NCI-H187 (cell line): Measurements from ENCODE around the gene SLC24A3.
"Not testable (repeated sequence)": the region's sequence is repeated elsewhere in the genome, so short reads cannot be mapped to it uniquely, and the experiment has no call there.

Experiments used
- DNase-seq, 2 experiments: peaks; one replicate each; lab custom pipeline; 2025; lab: John Stamatoyannopoulos, UW

SLC24A3 gene

GRCh38 chr20:19746396-19746795 lies 534.0 kb downstream of the SLC24A3 start:
- DNase-seq: no peak

- no peak for DNase-seq
Observed at GRCh38 chr20:19747903-19748302, 535.5 kb downstream of the SLC24A3 start.

- no peak for DNase-seq
Observed at GRCh38 chr20:19748681-19749080, 536.2 kb downstream of the SLC24A3 start.

- DNase-seq: no peak
Observed at GRCh38 chr20:19749618-19750071, 537.2 kb downstream of the SLC24A3 start.

- DNase-seq: no peak
Observed at GRCh38 chr20:19750101-19750606, 537.7 kb downstream of the SLC24A3 start.

GRCh38 chr20:19750907-19751636 lies 538.6 kb downstream of the SLC24A3 start:
- no peak for DNase-seq

- DNase-seq: not testable (repeated sequence)
Observed at GRCh38 chr20:19754201-19754600, 541.8 kb downstream of the SLC24A3 start.

GRCh38 chr20:19756761-19757486 lies 544.5 kb downstream of the SLC24A3 start:
- DNase-seq: no peak

GRCh38 chr20:19757487-19758132 lies 545.2 kb downstream of the SLC24A3 start:
- DNase-seq: peak; percentile 34 to 53

- DNase-seq: no peak
Observed at GRCh38 chr20:19758133-19758500, 545.7 kb downstream of the SLC24A3 start, which contains the start of gene RIN2. RIN2 (plus strand) TSS chr20:19758258; CDS start chr20:19889602, 131,344 bp downstream.

- no peak for DNase-seq
Observed at GRCh38 chr20:19758501-19759331, 546.3 kb downstream of the SLC24A3 start.

GRCh38 chr20:19760371-19760721 lies 547.9 kb downstream of the SLC24A3 start:
- DNase-seq: no peak

- DNase-seq: no peak
Observed at GRCh38 chr20:19761326-19761725, 548.9 kb downstream of the SLC24A3 start.

- DNase-seq: no peak
Observed at GRCh38 chr20:19761841-19762240, 549.4 kb downstream of the SLC24A3 start.

GRCh38 chr20:19764207-19764606 lies 551.8 kb downstream of the SLC24A3 start:
- DNase-seq: no peak

GRCh38 chr20:19765266-19765665 lies 552.8 kb downstream of the SLC24A3 start:
- DNase-seq: no peak

GRCh38 chr20:19765913-19766312 lies 553.5 kb downstream of the SLC24A3 start:
- DNase-seq: no peak

GRCh38 chr20:19767070-19767469 lies 554.6 kb downstream of the SLC24A3 start:
- no peak for DNase-seq

GRCh38 chr20:19768325-19768842 lies 555.9 kb downstream of the SLC24A3 start:
- DNase-seq: no peak

GRCh38 chr20:19769507-19769906 lies 557.1 kb downstream of the SLC24A3 start:
- DNase-seq: no peak

- no peak for DNase-seq
Observed at GRCh38 chr20:19770375-19770774, 557.9 kb downstream of the SLC24A3 start.

GRCh38 chr20:19771031-19771430 lies 558.6 kb downstream of the SLC24A3 start:
- no peak for DNase-seq
